Measurements from ENCODE around the gene COG5. TPM values are rescaled to one million over a fixed set of nuclear protein-coding genes. Genes with fewer than 3 reads are reported as not detected.

Gene COG5
- total RNA-seq, 1 experiment from 2014 or later: 20.2 TPM

GRCh38 chr7:107169120-107170050 is 394.3 kb downstream of the COG5 start:
- Histone ChIP-seq H2BK12ac (ENCODE audit: insufficient read length, low read depth, low read length) (peak overlapping the region; percentile 16), H3K4ac (ENCODE audit: low read depth, low read length) (no peak overlapping the region), H3K9ac (ENCODE audit: extremely low read depth, insufficient read length, low read length) (peak overlapping the region; percentile 89), H3K23me2 (ENCODE audit: insufficient read length, low read depth, low read length, poor library complexity, severe bottlenecking) (peaks cover 5% of the 10 kb centered on the region), H4K8ac (replicated peaks; ENCODE audit: insufficient read length, low read depth, low read length) (no peak overlapping the region), H3K4me2 (ENCODE audit: insufficient read depth, insufficient read length, low read length) (peak overlapping the region; percentile 73), H2BK5ac (ENCODE audit: insufficient read length, low read length) (peak overlapping the region; percentile 21), H2BK20ac (ENCODE audit: low read depth, low read length, poor library complexity, severe bottlenecking) (no peak overlapping the region), H2AFZ (ENCODE audit: low read length) (no peak overlapping the region), H3K79me1 (ENCODE audit: insufficient read depth, low read depth, low read length, poor library complexity, severe bottlenecking) (no peaks in the 10 kb centered on the region), H3K23ac (ENCODE audit: insufficient read length, low read depth, low read length) (no peak overlapping the region), H4K91ac (ENCODE audit: insufficient read length, low read depth, low read length) (no peak overlapping the region), H3K27ac (ENCODE audit: insufficient read length, low read depth, low read length) (peak overlapping the region; percentile 79), H2AK5ac (ENCODE audit: insufficient read length, low read length) (no peak overlapping the region), H3K79me2 (ENCODE audit: insufficient read depth, low read length) (peaks cover 3% of the 10 kb centered on the region; the same call in 1 of the 2 replicates), H3K27me3 (ENCODE audit: insufficient read depth, low read length) (no peaks in the 10 kb centered on the region), H3K56ac (ENCODE audit: insufficient read length, low read depth, low read length) (peak overlapping the region; percentile 1), H3K18ac (ENCODE audit: insufficient read length, low read depth, low read length) (peak overlapping the region; percentile 89), H3K4me1 (ENCODE audit: insufficient read depth, low read length) (no peaks in the 10 kb centered on the region), H2BK15ac (ENCODE audit: low read depth, low read length) (no peak overlapping the region), H2BK120ac (ENCODE audit: low read depth, low read length, poor library complexity, severe bottlenecking) (no peak overlapping the region), H3K14ac (ENCODE audit: insufficient read depth, low read length) (peak overlapping the region; percentile 73; the same call in 1 of the 2 replicates), H3K9me3 (ENCODE audit: control insufficient read depth, low read depth, low read length) (no peaks in the 10 kb centered on the region), H3T11ph (ENCODE audit: low read length) (no peak overlapping the region), H4K20me1 (ENCODE audit: control insufficient read depth, insufficient read depth, insufficient read length) (no peaks in the 10 kb centered on the region), H4K5ac (ENCODE audit: insufficient read length, low read depth, low read length) (no peak overlapping the region)
- Mint-ChIP-seq H3K4me3 (peak overlapping the region; percentile 95 to 96), H3K27ac (peak overlapping the region; percentile 99 to 100 (median 100)), H3K36me3 (ENCODE audit: insufficient read depth in 1 of 3, low read depth in 3 of 3) (peaks cover 0 to 5% (median 4%) of the 10 kb centered on the region in 3 experiments; a peak in 2 of 7 replicates), H3K4me1 (peaks cover 41 to 42% of the 10 kb centered on the region in 2 experiments), H3K27me3 (ENCODE audit: low read depth) (no peaks in the 10 kb centered on the region; the same call in 1 of the 2 replicates), H3K9me3 (peaks cover 0 to 3% of the 10 kb centered on the region in 2 experiments; a peak in 2 of 5 replicates)
- no peak for TF ChIP-seq CTCF (conservative IDR thresholded peaks at IDR 0.05)
- DNase-seq: peak; percentile 97
- WGBS (ENCODE audit: extremely low coverage, insufficient read length, low lambda C conversion rate): no CpG with 5 or more reads among the region's 73 CpGs

All from H9 (cell line).